GM12891 (cell line): ENCODE measurements around the gene CDKN1C.

Experiments
- POLR2AphosphoS5 ChIP-seq: IDR thresholded peaks from 2 replicates; pipeline ENCODE4 v1.6.1; 2011; ENCODE audit warnings: low read depth, low read length, control low read depth
- TAF1 ChIP-seq: IDR thresholded peaks from 2 replicates; pipeline ENCODE4 v1.6.1; 2011; ENCODE audit warnings: low read depth, low read length, control low read depth

GRCh38 chr11:2848497-2848896, 37.1 kb downstream of the CDKN1C start:
- TF ChIP-seq TAF1 (no peak), POLR2AphosphoS5 (no peak)
